SK-N-SH (cell line): ENCODE measurements around the gene TBRG4.

Source experiments
- CTCF ChIP-seq: fragments of 200-600 bp; sonication (generic); IDR thresholded peaks from 2 replicates; pipeline ENCODE4 v1.6.1; 2017; ENCODE audit warnings: antibody characterized with exemption, mild to moderate bottlenecking, moderate library complexity
- FOXJ3 ChIP-seq: sonication (generic); formaldehyde crosslinking; IDR thresholded peaks from 2 replicates; pipeline ENCODE4 v1.5.1; 2020; ENCODE audit warnings: mild to moderate bottlenecking, missing genetic modification reagents
- NRF1 ChIP-seq: IDR thresholded peaks from 2 replicates; pipeline ENCODE4 v1.6.1; 2012; ENCODE audit warnings: low read depth, mild to moderate bottlenecking, low read length
- ZBTB33 ChIP-seq: IDR thresholded peaks from 2 replicates; pipeline ENCODE4 v1.4.0; 2012; ENCODE audit warnings: low read depth, borderline replicate concordance
- TF ChIP-seq, protein P1 (sequence below): IDR thresholded peaks from 2 replicates; pipeline ENCODE4 v1.4.0; 2012; ENCODE audit warnings: low read depth
- TF ChIP-seq, protein P2 (sequence below): fragments of 150-350 bp; IDR thresholded peaks from 2 replicates; pipeline ENCODE4 v1.6.1; 2017; ENCODE audit warnings: antibody characterized with exemption, low read length, low read depth, borderline replicate concordance

DNA sequence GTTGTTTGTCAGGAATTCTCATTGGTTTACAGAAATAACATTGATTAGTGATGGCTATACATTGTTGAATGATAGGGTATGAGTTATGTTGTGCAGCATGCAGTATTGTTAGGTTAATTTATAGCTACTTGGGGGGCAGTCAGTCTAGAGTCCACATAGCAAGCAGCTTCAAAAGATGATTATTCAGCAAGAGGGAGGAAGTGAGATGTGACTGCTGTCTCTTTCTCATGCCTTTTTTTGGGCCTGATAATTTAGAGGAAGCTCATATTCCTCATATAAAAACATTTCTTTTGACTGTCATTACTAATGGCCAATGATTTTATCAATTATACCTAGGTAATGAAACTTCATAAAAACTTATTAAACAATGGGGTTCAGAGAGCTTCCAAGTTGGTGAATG is 3.4 kb upstream of the TBRG4 start:
- TF ChIP-seq ZBTB33 (no peak), FOXJ3 (CRISPR knock-in tag) (no peak), NRF1 (no peak), CTCF (no peak)
- TF ChIP-seq, protein P1, sequence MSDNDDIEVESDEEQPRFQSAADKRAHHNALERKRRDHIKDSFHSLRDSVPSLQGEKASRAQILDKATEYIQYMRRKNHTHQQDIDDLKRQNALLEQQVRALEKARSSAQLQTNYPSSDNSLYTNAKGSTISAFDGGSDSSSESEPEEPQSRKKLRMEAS: no peak
- TF ChIP-seq, protein P2, sequence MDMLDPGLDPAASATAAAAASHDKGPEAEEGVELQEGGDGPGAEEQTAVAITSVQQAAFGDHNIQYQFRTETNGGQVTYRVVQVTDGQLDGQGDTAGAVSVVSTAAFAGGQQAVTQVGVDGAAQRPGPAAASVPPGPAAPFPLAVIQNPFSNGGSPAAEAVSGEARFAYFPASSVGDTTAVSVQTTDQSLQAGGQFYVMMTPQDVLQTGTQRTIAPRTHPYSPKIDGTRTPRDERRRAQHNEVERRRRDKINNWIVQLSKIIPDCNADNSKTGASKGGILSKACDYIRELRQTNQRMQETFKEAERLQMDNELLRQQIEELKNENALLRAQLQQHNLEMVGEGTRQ: no peak
